ENCODE data around the gene BRAF. TPM values are rescaled to one million over a fixed set of nuclear protein-coding genes. Genes with fewer than 3 reads are reported as not detected.

BRAF gene
- total and polyA plus RNA-seq, 2 donors (not counting 3 experiments of a cell fraction or from before 2014, with no cell fraction given): 6.6 to 26.2 TPM

DNA sequence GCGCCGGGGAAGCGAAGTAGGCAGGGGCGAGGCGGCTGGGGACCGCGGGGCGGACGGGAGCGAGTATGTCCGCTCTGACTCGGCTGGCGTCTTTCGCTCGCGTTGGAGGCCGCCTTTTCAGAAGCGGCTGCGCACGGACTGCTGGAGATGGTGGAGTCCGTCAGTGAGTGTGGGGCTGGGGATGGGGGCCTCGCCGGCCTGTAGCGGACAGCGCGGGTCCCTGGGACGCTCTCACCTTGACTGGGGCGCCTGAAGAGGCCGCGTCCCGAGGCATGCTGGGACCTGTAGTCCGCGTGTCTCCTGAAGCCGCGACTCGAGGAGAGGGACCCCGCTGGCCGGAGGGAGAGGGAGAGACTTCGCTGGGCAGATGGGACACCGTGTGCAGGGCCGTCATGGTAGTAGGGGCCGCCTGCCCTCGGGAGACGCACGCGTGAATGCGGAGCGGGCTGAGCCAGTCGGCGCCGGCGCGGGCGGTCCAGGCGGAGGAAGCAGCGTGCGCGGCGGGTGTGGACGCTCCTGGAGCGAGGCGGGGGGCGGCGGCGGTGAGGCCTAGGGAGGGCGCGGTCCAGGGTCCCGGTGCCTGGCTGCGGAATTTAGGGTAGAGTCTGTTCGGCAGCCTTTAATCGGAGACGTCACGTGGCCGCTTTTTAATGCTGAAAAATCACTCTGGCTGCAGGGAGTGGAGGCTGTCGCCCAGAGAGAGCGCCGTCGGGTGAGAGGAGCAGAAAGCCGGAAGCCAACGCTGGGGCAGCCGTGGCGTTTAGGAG lies 227.9 kb downstream of the BRAF start, which contains the start of gene NDUFB2:
Gene NDUFB2, plus strand, starts transcription at position 29 of the 767 bp plus-strand sequence. Its CDS starts 37 bp downstream, at position 66.
- intact Hi-C loops (cut with micrococcal nuclease): loop anchor here (1.0 kb wide), 2 partner anchors 22 to 317 kb away; partner anchors contain the start of gene MRPS33
- no peaks in the 10 kb centered on the region for H3K9me1 ChIP-seq (replicated peaks; ENCODE audit: control insufficient read depth, extremely low read depth, insufficient read depth, low read length)
- H3K4me1 ChIP-seq (ENCODE audit: control insufficient read depth, extremely low read depth, insufficient read depth, low read length): peaks cover 12% of the 10 kb centered on the region
- dilution Hi-C loops (cut with MboI; ENCODE audit: extremely low pct_ligation_motif_present, low sequenced_read_pairs): no loop called here
- CTCF ChIA-PET: no interaction called here
- H3K36me3 ChIP-seq (ENCODE audit: control insufficient read depth in 2 of 2, extremely low read depth in 1 of 2, insufficient read depth in 2 of 2, low read length in 2 of 2): no peaks in the 10 kb centered on the region
- POLR2A ChIA-PET: no interaction called here
- peak within 1 kb of the TSS; percentile 74 for H3K4me2 ChIP-seq (ENCODE audit: insufficient read depth, low read length)
- FAIRE-seq (peak; percentile 83), DNase-seq (ENCODE audit: low read depth, low spot score) (peak; percentile 92)
- peaks cover 44% of the 10 kb centered on the region for H3K79me2 ChIP-seq (ENCODE audit: control insufficient read depth, insufficient read depth, low read length)
- H3K9me3 ChIP-seq (replicated peaks; ENCODE audit: control insufficient read depth, insufficient read depth, low read length): no peaks in the 10 kb centered on the region
- no peaks in the 10 kb centered on the region for H3K27me3 ChIP-seq (ENCODE audit: control insufficient read depth in 2 of 2, insufficient read depth in 2 of 2, low read length in 2 of 2)
- no TSS peak for BruUV-seq (replicated peaks)
- no peaks in the 10 kb centered on the region for H4K20me1 ChIP-seq (replicated peaks; ENCODE audit: control insufficient read depth, extremely low read depth, insufficient read depth, low read length)
- peak within 1 kb of the TSS; percentile 43 for H3K27ac ChIP-seq (ENCODE audit: insufficient read depth, low read depth, low read length)
- peak within 1 kb of the TSS; percentile 70 for H2AFZ ChIP-seq (ENCODE audit: low read depth, low read length)
- H3K9ac ChIP-seq (replicated peaks; ENCODE audit: extremely low read depth, insufficient read depth, low read length): peak within 1 kb of the TSS; percentile 68
- peak within 1 kb of the TSS; percentile 45 to 79 (median 66) for H3K4me3 ChIP-seq (replicated peaks in 1 of 3; ENCODE audit: insufficient read depth in 1 of 3, low read depth in 1 of 3, low read length in 3 of 3)
- no peak for TF ChIP-seq GATA2 (IDR thresholded peaks at IDR 0.05; ENCODE audit: insufficient read depth, insufficient read length, low read depth, low read length)
- TF ChIP-seq, protein P1, sequence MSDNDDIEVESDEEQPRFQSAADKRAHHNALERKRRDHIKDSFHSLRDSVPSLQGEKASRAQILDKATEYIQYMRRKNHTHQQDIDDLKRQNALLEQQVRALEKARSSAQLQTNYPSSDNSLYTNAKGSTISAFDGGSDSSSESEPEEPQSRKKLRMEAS (IDR thresholded peaks at IDR 0.05; ENCODE audit: insufficient read depth, insufficient read length): no peak
- peak; percentile 67 for TF ChIP-seq POLR2AphosphoS5 (IDR thresholded peaks at IDR 0.05; ENCODE audit: insufficient read depth, low read depth, low read length)
- TF ChIP-seq MYC (IDR thresholded peaks at IDR 0.05; ENCODE audit: low read depth, low read length): no peak
- peak; percentile 73 for TF ChIP-seq POLR2A (IDR thresholded peaks at IDR 0.05; ENCODE audit: low read depth, low read length)

DNA sequence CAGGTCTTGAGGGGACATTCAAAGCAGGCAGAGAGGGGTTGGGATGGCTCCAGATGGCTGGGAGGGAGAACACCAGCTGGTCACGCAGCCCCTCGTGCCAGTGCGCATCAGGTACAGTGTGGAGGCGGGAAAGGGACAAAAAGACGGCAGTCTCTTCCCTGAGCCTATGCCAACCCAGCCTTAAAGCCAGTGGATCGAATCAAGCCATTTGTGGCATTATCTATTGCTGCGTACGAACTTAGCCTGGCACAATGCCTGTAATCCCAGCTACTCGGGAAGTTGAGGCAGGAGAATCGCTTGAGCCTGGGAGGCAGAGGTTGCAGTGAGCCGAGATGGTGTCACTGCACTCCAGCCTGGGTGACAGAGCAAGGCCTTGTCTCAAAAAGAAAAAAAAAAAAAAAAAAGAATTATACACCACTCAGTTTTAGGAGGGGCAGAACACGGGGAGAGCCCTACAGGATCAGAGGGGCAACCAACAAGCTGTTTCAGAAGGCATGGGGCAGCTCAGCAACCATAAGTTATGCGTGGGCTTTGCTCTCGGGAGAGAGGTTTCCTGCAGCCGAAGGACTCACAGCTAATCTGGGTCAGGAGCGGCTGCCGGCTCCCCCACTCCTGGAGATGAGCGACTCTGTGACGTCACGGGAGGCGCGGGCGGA lies 228.6 kb downstream of the BRAF start:
- no peaks in the 10 kb centered on the region for H3K9me3 ChIP-seq (replicated peaks; ENCODE audit: control insufficient read depth, insufficient read depth, low read length)
- peak overlapping the region; percentile 43 for H3K27ac ChIP-seq (ENCODE audit: insufficient read depth, low read depth, low read length)
- dilution Hi-C loops (cut with MboI; ENCODE audit: extremely low pct_ligation_motif_present, low sequenced_read_pairs): no loop called here
- H2AFZ ChIP-seq (ENCODE audit: low read depth, low read length): peak overlapping the region; percentile 70
- intact Hi-C loops (cut with micrococcal nuclease): loop anchor here (1.0 kb wide), 1 partner anchor 21 kb away; no protein-coding TSS in a partner anchor
- TF ChIP-seq EZH2 (IDR thresholded peaks at IDR 0.05; ENCODE audit: borderline replicate concordance, low read depth, low read length, severe bottlenecking): no peak
- TF ChIP-seq, protein P2, sequence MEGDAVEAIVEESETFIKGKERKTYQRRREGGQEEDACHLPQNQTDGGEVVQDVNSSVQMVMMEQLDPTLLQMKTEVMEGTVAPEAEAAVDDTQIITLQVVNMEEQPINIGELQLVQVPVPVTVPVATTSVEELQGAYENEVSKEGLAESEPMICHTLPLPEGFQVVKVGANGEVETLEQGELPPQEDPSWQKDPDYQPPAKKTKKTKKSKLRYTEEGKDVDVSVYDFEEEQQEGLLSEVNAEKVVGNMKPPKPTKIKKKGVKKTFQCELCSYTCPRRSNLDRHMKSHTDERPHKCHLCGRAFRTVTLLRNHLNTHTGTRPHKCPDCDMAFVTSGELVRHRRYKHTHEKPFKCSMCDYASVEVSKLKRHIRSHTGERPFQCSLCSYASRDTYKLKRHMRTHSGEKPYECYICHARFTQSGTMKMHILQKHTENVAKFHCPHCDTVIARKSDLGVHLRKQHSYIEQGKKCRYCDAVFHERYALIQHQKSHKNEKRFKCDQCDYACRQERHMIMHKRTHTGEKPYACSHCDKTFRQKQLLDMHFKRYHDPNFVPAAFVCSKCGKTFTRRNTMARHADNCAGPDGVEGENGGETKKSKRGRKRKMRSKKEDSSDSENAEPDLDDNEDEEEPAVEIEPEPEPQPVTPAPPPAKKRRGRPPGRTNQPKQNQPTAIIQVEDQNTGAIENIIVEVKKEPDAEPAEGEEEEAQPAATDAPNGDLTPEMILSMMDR (IDR thresholded peaks at IDR 0.05; ENCODE audit: extremely low read depth in 1 of 2, insufficient read depth in 1 of 2, low read depth in 1 of 2, low read length in 2 of 2): no peak
- TF ChIP-seq FOS (IDR thresholded peaks at IDR 0.05; ENCODE audit: borderline replicate concordance, insufficient read depth, low read length): no peak
- no peak for TF ChIP-seq JUN (IDR thresholded peaks at IDR 0.05; ENCODE audit: borderline replicate concordance, insufficient read depth, insufficient read length, low read depth)
- TF ChIP-seq, protein P1 (IDR thresholded peaks at IDR 0.05; ENCODE audit: insufficient read depth, insufficient read length): no peak
- TF ChIP-seq POLR2A (IDR thresholded peaks at IDR 0.05; ENCODE audit: low read depth, low read length): no peak
- TF ChIP-seq GATA2 (IDR thresholded peaks at IDR 0.05; ENCODE audit: insufficient read depth, insufficient read length, low read depth, low read length): no peak
- H3K4me3 ChIP-seq (replicated peaks in 1 of 3; ENCODE audit: insufficient read depth in 1 of 3, low read depth in 1 of 3, low read length in 3 of 3): peak overlapping the region; percentile 45 to 79 (median 66)
- ChIA-PET CTCF (interaction anchor here (1.6 kb wide), 1 partner anchor 30 kb away, joined by 3 read pairs; no protein-coding TSS in a partner anchor), POLR2A (no interaction called here)
- no peak for FAIRE-seq
- H3K36me3 ChIP-seq (ENCODE audit: control insufficient read depth in 2 of 2, extremely low read depth in 1 of 2, insufficient read depth in 2 of 2, low read length in 2 of 2): no peaks in the 10 kb centered on the region
- no peaks in the 10 kb centered on the region for H4K20me1 ChIP-seq (replicated peaks; ENCODE audit: control insufficient read depth, extremely low read depth, insufficient read depth, low read length)
- H3K9me1 ChIP-seq (replicated peaks; ENCODE audit: control insufficient read depth, extremely low read depth, insufficient read depth, low read length): no peaks in the 10 kb centered on the region
- no peaks in the 10 kb centered on the region for H3K27me3 ChIP-seq (ENCODE audit: control insufficient read depth in 2 of 2, insufficient read depth in 2 of 2, low read length in 2 of 2)
- DNase-seq (ENCODE audit: low read depth, low spot score): no peak
- H3K79me2 ChIP-seq (ENCODE audit: control insufficient read depth, insufficient read depth, low read length): peaks cover 37% of the 10 kb centered on the region
- H3K4me1 ChIP-seq (ENCODE audit: control insufficient read depth, extremely low read depth, insufficient read depth, low read length): peaks cover 12% of the 10 kb centered on the region
- H3K4me2 ChIP-seq (ENCODE audit: insufficient read depth, low read length): peak overlapping the region; percentile 62
- peak overlapping the region; percentile 68 for H3K9ac ChIP-seq (replicated peaks; ENCODE audit: extremely low read depth, insufficient read depth, low read length)
- BruUV-seq (replicated peaks): TSS peak; percentile 40

Measured in endothelial cell of umbilical vein (primary cell).